PC-3 (cell line): ENCODE results near the gene OR2A12. TPM values are rescaled to one million over a fixed set of nuclear protein-coding genes. Genes with fewer than 3 reads are reported as not detected.

Experiments
- ATAC-seq: fragments of 200-7000 bp; cut with Tn5 transposase; 2 replicates; pipeline ENCODE4 v1.9.1; 2020; ENCODE audit warnings: mild to moderate bottlenecking, moderate library complexity
- BruUV-seq: library from RNA; stranded (reverse); fragments of 400-500 nt; replicated peaks from 2 replicates; lab custom pipeline; 2021; lab: Mats Ljungman, UMichigan
- CTCF ChIA-PET: fragments of 300-600 bp; sonication (Branson Sonifier 250); formaldehyde crosslinking; loops from one replicate; lab custom pipeline; 2022; ENCODE audit warnings: antibody characterized with exemption; lab: Charles Lee
- POLR2A ChIA-PET: fragments of 300-600 bp; sonication (Branson Sonifier 250); formaldehyde crosslinking; loops from one replicate; lab custom pipeline; 2022; ENCODE audit warnings: antibody characterized with exemption; ENCODE audit not compliant: unreplicated experiment; lab: Charles Lee
- DNase-seq: peaks from one replicate; pipeline ENCODE4 v3.0.0-alpha.2; 2015
- H2AFZ ChIP-seq: fragments of 300-600 bp; sonication (generic); 2 replicates; pipeline ENCODE4 v1.6.0; 2016; ENCODE audit warnings: antibody characterized with exemption, low read length
- H3F3A ChIP-seq: fragments of 300-600 bp; sonication (generic); one replicate; pipeline ENCODE4 v1.6.0; 2017; ENCODE audit warnings: antibody characterized with exemption, low read length, control low read depth, mild to moderate bottlenecking; ENCODE audit not compliant: unreplicated experiment
- H3K27ac ChIP-seq: fragments of 300-600 bp; sonication (generic); 2 replicates; pipeline ENCODE4 v1.5.1; 2016; ENCODE audit warnings: mild to moderate bottlenecking, low read length
- H3K27me3 ChIP-seq: fragments of 300-600 bp; sonication (generic); 2 replicates; pipeline ENCODE4 v1.6.1; 2016; ENCODE audit warnings: low read length, mixed read lengths
- H3K36me3 ChIP-seq: fragments of 300-600 bp; sonication (generic); 2 replicates; pipeline ENCODE4 v1.6.1; 2016; ENCODE audit warnings: low read depth, mixed run types, low read length, mixed read lengths
- H3K4me1 ChIP-seq: fragments of 300-600 bp; sonication (generic); 2 replicates; pipeline ENCODE4 v1.5.1; 2016; ENCODE audit warnings: low read length; ENCODE audit not compliant: insufficient read depth
- H3K4me2 ChIP-seq: fragments of 300-600 bp; sonication (generic); 2 replicates; pipeline ENCODE4 v1.6.0; 2016; ENCODE audit warnings: low read length
- H3K4me3 ChIP-seq: fragments of 300-600 bp; sonication (generic); 2 replicates; pipeline ENCODE4 v1.5.1; 2016; ENCODE audit warnings: mild to moderate bottlenecking, low read length, mixed read lengths
- H3K79me2 ChIP-seq: fragments of 300-600 bp; sonication (generic); 2 replicates; pipeline ENCODE4 v1.6.1; 2017; ENCODE audit warnings: low read length, mixed read lengths
- H3K9ac ChIP-seq: fragments of 300-600 bp; sonication (generic); 2 replicates; pipeline ENCODE4 v1.6.0; 2016; ENCODE audit warnings: mild to moderate bottlenecking, low read length
- H3K9me2 ChIP-seq: fragments of 300-600 bp; sonication (generic); replicated peaks from 2 replicates; pipeline ENCODE4 v1.6.1; 2016; ENCODE audit warnings: mixed run types, low read length, mixed read lengths
- H3K9me3 ChIP-seq: fragments of 300-600 bp; sonication (generic); 2 replicates; pipeline ENCODE4 v1.6.1; 2016; ENCODE audit warnings: low read length, mixed read lengths
- H4K20me1 ChIP-seq: fragments of 300-600 bp; sonication (generic); 2 replicates; pipeline ENCODE4 v1.6.1; 2016; ENCODE audit warnings: low read length, mixed read lengths
- EZH2 ChIP-seq: fragments of 300-600 bp; sonication (generic); IDR thresholded peaks from one replicate; pipeline ENCODE4 v1.6.1; 2017; ENCODE audit warnings: antibody characterized with exemption, mild to moderate bottlenecking, low read length; ENCODE audit not compliant: unreplicated experiment
- EZH2phosphoT487 ChIP-seq: fragments of 300-600 bp; sonication (generic); IDR thresholded peaks from 2 replicates; pipeline ENCODE4 v1.6.1; 2018; ENCODE audit warnings: mild to moderate bottlenecking, antibody characterized with exemption, low read length, borderline replicate concordance
- intact Hi-C: fragments of 100-400 bp; cut with micrococcal nuclease; formaldehyde crosslinking; loops from 2 replicates; pipeline ENCODE4 v1.9.0; 2023
- total RNA-seq: library from RNA; depleted of rRNA; stranded (reverse); fragments of >200 nt; gene quantifications from 2 replicates; pipeline ENCODE4 v1.2.3, GENCODE V29; 2014
- TF ChIP-seq, protein P1 (sequence below): fragments of 300-600 bp; sonication (generic); conservative IDR thresholded peaks from 2 replicates; pipeline ENCODE4 v1.5.1; 2017; ENCODE audit warnings: antibody characterized with exemption, low read depth, mild to moderate bottlenecking, low read length

Gene OR2A12
- total RNA-seq, 1 experiment from 2014 or later, result not detected

DNA sequence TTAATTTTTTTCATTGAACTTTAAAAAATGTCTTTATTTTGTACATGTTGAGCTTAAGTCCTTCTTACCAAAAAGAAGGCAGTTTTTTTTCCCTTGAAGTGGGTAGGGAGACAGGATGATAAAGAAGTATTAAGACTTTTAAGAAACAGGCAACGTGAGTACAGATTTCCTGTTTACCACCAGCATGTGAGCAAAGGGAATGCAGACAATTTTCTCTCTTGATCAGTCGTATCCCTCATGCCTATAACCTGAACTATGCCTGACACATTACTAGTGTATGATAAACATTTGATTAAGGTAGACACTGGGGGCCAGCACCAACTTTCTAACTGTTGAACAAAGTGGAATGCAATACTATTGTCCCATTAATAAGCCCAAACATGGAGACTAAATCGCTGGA, 14.5 kb downstream of the OR2A12 start:
- Histone ChIP-seq H3K36me3 (no peaks in the 10 kb centered on the region), H2AFZ (no peak overlapping the region), H3K4me2 (no peak overlapping the region), H3K9me2 (no peaks in the 10 kb centered on the region), H3K9ac (no peak overlapping the region), H3K9me3 (no peaks in the 10 kb centered on the region), H3K79me2 (no peaks in the 10 kb centered on the region), H3K4me1 (no peaks in the 10 kb centered on the region), H3K27ac (no peak overlapping the region), H3K4me3 (no peak overlapping the region), H4K20me1 (no peaks in the 10 kb centered on the region), H3K27me3 (peaks cover 21% of the 10 kb centered on the region; the same call in 1 of the 2 replicates), H3F3A (no peaks in the 10 kb centered on the region)
- CTCF ChIA-PET, result no interaction called here
- ATAC-seq, result no peak
- intact Hi-C loops, result no loop called here
- BruUV-seq, result no TSS peak
- POLR2A ChIA-PET, result no interaction called here
- no peak for DNase-seq
- no peak for TF ChIP-seq EZH2
- TF ChIP-seq, protein P1, sequence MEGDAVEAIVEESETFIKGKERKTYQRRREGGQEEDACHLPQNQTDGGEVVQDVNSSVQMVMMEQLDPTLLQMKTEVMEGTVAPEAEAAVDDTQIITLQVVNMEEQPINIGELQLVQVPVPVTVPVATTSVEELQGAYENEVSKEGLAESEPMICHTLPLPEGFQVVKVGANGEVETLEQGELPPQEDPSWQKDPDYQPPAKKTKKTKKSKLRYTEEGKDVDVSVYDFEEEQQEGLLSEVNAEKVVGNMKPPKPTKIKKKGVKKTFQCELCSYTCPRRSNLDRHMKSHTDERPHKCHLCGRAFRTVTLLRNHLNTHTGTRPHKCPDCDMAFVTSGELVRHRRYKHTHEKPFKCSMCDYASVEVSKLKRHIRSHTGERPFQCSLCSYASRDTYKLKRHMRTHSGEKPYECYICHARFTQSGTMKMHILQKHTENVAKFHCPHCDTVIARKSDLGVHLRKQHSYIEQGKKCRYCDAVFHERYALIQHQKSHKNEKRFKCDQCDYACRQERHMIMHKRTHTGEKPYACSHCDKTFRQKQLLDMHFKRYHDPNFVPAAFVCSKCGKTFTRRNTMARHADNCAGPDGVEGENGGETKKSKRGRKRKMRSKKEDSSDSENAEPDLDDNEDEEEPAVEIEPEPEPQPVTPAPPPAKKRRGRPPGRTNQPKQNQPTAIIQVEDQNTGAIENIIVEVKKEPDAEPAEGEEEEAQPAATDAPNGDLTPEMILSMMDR, result no peak
- no peak for TF ChIP-seq EZH2phosphoT487

DNA sequence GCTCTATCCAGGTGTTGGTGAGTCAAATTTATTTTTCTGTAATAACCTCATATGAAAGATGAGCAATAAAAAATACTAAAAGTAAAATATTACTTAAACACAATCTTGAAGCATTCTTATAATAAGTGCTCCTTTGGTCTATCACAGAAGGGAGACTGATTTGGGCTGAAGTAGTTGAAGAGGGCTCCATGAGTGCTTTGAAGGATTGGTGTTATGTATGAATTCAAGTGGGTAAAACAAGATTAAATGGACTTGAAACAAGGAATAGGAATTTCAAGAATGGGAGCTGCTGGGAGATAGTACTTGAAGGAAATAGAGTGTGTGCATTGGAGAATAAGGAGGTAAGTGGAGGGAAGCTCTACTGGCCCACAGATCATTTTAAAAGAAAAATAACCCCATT, 16.0 kb downstream of the OR2A12 start:
- no peaks in the 10 kb centered on the region for H3F3A ChIP-seq
- CTCF ChIA-PET, result no interaction called here
- ATAC-seq (no peak), DNase-seq (no peak)
- H3K79me2 ChIP-seq, result no peaks in the 10 kb centered on the region
- H3K9me3 ChIP-seq, result no peaks in the 10 kb centered on the region
- no peaks in the 10 kb centered on the region for H3K36me3 ChIP-seq
- TF ChIP-seq EZH2phosphoT487 (no peak), EZH2 (no peak)
- TF ChIP-seq, protein P1, result no peak
- intact Hi-C loops, result no loop called here
- no TSS peak for BruUV-seq
- H3K4me3 ChIP-seq, result no peak overlapping the region
- no peaks in the 10 kb centered on the region for H3K4me1 ChIP-seq
- H3K9ac ChIP-seq, result no peak overlapping the region
- no peak overlapping the region for H3K4me2 ChIP-seq
- H2AFZ ChIP-seq, result no peak overlapping the region
- H3K27me3 ChIP-seq, result peaks cover 21% of the 10 kb centered on the region; the same call in 1 of the 2 replicates
- no peak overlapping the region for H3K27ac ChIP-seq
- H3K9me2 ChIP-seq, result no peaks in the 10 kb centered on the region
- POLR2A ChIA-PET, result no interaction called here
- H4K20me1 ChIP-seq, result no peaks in the 10 kb centered on the region

DNA sequence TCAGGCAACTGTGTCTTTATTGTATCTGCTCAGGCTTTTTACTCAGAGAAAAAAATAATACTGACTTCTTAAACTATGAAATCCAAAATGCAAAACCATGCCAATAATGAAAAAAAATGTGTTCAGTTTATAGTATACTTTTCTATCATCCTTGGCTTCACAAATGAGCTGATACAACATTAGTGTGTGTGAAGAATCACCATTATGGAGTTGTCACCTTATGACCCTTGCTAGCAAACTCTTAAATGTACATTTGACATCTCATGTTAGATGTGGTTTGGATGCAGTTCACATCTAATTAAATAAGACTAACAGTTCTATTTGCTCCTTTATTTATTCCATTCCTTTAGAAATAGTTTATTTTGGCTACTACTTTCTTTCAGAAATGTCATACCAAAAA, 19.1 kb downstream of the OR2A12 start:
- no peak overlapping the region for H3K4me2 ChIP-seq

More for the DNA sequence above, 19.1 kb downstream of the OR2A12 start:
- H4K20me1 ChIP-seq, result no peaks in the 10 kb centered on the region
- no peaks in the 10 kb centered on the region for H3K9me3 ChIP-seq
- H3K36me3 ChIP-seq, result no peaks in the 10 kb centered on the region
- no peaks in the 10 kb centered on the region for H3F3A ChIP-seq
- ATAC-seq (no peak), DNase-seq (no peak)
- intact Hi-C loops, result no loop called here
- TF ChIP-seq EZH2phosphoT487, result no peak
- TF ChIP-seq, protein P1, result no peak
- TF ChIP-seq EZH2, result no peak
- peaks cover 21% of the 10 kb centered on the region; the same call in 1 of the 2 replicates for H3K27me3 ChIP-seq
- H2AFZ ChIP-seq, result no peak overlapping the region
- ChIA-PET POLR2A (interaction anchor here (0.7 kb wide), 1 partner anchor 30 kb away, joined by 4 read pairs; no protein-coding TSS in a partner anchor), CTCF (no interaction called here)
- no peaks in the 10 kb centered on the region for H3K4me1 ChIP-seq
- H3K4me3 ChIP-seq, result no peak overlapping the region
- H3K9ac ChIP-seq, result no peak overlapping the region
- H3K9me2 ChIP-seq, result no peaks in the 10 kb centered on the region
- BruUV-seq, result no TSS peak
- no peaks in the 10 kb centered on the region for H3K79me2 ChIP-seq
- H3K27ac ChIP-seq, result no peak overlapping the region
